ENCODE measurements around the gene FOXO3.

FOXO3 gene

GRCh38 chr6:108720827-108721226 lies 160.1 kb downstream of the FOXO3 start:
- no peak for DNase-seq

- DNase-seq: no peak
Measured at GRCh38 chr6:108721286-108721685, 160.6 kb downstream of the FOXO3 start.

GRCh38 chr6:108723594-108723993 lies 162.9 kb downstream of the FOXO3 start:
- no peak for DNase-seq

DNA sequence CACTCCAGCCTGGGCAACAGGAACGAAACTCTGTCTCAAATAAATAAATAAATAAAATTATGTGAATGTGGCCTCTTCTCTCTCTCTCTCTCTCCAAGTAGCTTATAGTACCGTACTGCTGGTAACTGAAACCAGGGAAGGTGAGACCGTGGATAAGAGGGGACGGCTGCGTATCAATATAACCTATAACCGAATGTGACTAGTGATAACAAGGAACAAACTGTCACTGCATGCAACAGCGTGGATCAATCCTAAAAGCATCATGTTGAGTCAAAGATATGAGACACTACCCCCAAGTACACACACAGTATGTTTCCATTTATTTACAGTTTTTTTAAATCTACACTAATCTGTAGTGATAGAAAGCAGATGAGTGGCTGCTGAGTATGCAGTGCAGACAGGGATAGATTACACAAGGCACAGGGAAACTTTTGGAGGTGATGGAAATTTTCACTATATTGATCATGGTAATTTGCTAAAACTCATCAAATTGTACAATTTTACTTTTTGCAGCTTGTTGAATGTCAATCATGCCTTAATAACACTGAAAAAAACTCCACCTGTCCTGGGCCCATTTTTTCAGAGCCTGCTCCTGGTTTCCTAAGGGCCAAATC lies 166.1 kb downstream of the FOXO3 start:
- no peak for DNase-seq

- no peak for DNase-seq
Measured at GRCh38 chr6:108727966-108728730, 167.4 kb downstream of the FOXO3 start.

- no peak for DNase-seq
Measured at GRCh38 chr6:108728826-108729225, 168.1 kb downstream of the FOXO3 start.

GRCh38 chr6:108730635-108731515 lies 170.2 kb downstream of the FOXO3 start:
- no peak for DNase-seq

DNA sequence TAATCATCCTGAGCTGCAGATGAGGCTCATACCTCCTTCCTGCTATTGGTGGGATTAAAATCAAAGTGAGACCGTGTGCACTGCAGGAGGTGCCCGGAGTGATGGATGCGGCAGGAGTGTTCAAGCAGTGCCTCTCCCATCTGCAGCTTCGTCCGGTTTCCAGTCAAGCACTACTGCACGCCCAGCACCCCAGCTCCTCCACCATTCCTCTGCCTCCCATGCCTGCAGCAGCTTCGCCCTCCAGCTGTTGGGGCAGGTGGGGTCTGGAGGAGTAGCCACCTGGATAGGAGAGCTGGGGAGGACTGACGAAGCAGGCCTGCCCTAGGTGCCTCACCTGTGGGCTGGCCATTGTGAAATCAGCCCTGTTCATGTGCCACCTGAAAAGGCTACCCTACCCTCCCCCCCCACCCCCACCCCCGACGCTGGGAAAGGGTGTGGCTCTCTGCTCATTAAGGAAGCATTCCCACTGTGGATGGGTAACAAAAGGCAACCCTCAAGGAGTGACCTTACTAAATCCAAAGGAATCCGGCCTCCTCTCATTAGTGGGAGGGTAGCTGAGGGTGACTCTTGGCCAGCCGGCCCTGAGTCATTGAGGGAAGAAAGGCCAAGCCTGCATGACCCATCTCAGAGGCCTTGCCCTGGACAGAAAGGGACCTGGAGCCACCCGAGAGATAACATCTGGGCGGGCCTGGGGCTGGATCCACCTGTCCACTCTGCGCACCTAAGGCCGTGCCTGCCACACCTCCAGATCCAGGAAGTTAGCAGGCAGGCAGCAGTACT lies 171.6 kb downstream of the FOXO3 start:
- no peak for DNase-seq

GRCh38 chr6:108733051-108733450 lies 172.3 kb downstream of the FOXO3 start:
- no peak for DNase-seq

DNA sequence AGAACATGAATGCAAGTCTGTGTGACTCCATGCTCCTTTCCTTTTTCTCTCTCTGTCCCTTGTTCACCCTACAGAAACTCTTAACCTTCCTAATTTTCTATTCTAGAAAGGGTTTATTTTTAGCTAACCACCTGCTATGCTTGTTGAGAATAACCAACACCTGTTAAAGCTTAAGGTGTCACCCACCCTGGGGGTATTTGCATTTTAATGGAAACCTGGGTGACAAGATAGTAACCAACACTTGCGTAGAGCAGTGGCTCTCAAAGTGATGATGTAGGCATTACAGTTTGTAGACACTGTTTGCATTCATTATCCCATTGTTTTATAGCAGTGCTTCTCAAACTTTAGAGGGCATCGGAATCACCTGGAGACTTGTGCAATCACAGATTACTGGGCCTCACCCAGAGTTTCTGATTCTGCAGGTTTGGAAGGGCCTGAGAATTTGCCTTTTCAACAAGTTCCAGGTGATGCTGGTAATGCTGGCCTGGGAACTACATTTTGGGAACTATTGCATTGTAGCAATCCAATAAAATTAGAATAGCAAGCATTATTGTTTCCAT lies 173.1 kb downstream of the FOXO3 start:
- DNase-seq: no peak

Data from activated CD4-positive, alpha-beta T cell treated with anti-CD3 and anti-CD28 coated beads, Interleukin-10, Interleukin-2, amounts not matched to agents 100 ng/mL and 50 ng/mL, durations not matched to agents 16 hours and 8 hours (primary cell).